Left ventricle myocardium inferior (tissue), 1 donor: Measurements from ENCODE around the gene GPC3. TPM values are rescaled to one million over a fixed set of nuclear protein-coding genes. Genes with fewer than 3 reads are reported as not detected.

Source experiments
- DNase-seq: peaks from one replicate; pipeline ENCODE4 v3.0.0-alpha.2; 2020
- H3K27ac ChIP-seq: fragments of 200-600 bp; replicated peaks from 2 replicates; pipeline ENCODE4 v1.8.0; 2021
- H3K27me3 ChIP-seq: fragments of 200-600 bp; 2 replicates; pipeline ENCODE4 v1.8.0; 2021; ENCODE audit warnings: low read depth
- H3K36me3 ChIP-seq: fragments of 200-600 bp; 2 replicates; pipeline ENCODE4 v1.8.0; 2021
- H3K4me1 ChIP-seq: fragments of 200-600 bp; 2 replicates; pipeline ENCODE4 v1.8.0; 2021
- H3K4me3 ChIP-seq: fragments of 200-600 bp; 2 replicates; pipeline ENCODE4 v1.8.0; 2021; ENCODE audit warnings: mild to moderate bottlenecking, moderate library complexity
- H3K9me3 ChIP-seq: fragments of 200-600 bp; replicated peaks from 2 replicates; pipeline ENCODE4 v1.8.0; 2021
- intact Hi-C: fragments of 100-400 bp; cut with micrococcal nuclease; formaldehyde crosslinking; loops from one replicate; pipeline ENCODE4 v1.11.0; 2022
- total RNA-seq: library from RNA; stranded (reverse); fragmentation: NEBNext Ultra II Directional; extraction: Animal tissue kit (Norgen Biotek cat#: 25700); gene quantifications from one replicate; pipeline ENCODE4 v1.2.1, GENCODE V29; 2021
- TF ChIP-seq, protein P1 (sequence below): fragments of 200-600 bp; IDR thresholded peaks from 2 replicates; pipeline ENCODE4 v1.8.0; 2021; ENCODE audit warnings: antibody characterized with exemption, mild to moderate bottlenecking, borderline replicate concordance
- donor health status: DM: no; HTN: yes; CAD: no; lungs with severe emphysema.

The GPC3 gene
- total RNA-seq, 1 donor from 2014 or later: 5.4 TPM

- H3K27ac ChIP-seq: no peak overlapping the region
- TF ChIP-seq, protein P1, sequence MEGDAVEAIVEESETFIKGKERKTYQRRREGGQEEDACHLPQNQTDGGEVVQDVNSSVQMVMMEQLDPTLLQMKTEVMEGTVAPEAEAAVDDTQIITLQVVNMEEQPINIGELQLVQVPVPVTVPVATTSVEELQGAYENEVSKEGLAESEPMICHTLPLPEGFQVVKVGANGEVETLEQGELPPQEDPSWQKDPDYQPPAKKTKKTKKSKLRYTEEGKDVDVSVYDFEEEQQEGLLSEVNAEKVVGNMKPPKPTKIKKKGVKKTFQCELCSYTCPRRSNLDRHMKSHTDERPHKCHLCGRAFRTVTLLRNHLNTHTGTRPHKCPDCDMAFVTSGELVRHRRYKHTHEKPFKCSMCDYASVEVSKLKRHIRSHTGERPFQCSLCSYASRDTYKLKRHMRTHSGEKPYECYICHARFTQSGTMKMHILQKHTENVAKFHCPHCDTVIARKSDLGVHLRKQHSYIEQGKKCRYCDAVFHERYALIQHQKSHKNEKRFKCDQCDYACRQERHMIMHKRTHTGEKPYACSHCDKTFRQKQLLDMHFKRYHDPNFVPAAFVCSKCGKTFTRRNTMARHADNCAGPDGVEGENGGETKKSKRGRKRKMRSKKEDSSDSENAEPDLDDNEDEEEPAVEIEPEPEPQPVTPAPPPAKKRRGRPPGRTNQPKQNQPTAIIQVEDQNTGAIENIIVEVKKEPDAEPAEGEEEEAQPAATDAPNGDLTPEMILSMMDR: no peak
- H3K36me3 ChIP-seq: no peaks in the 10 kb centered on the region
- no peaks in the 10 kb centered on the region for H3K4me1 ChIP-seq
- H3K27me3 ChIP-seq: no peaks in the 10 kb centered on the region
- intact Hi-C loops: no loop called here
- no peaks in the 10 kb centered on the region for H3K9me3 ChIP-seq
- DNase-seq: no peak
- no peak overlapping the region for H3K4me3 ChIP-seq
Observed at GRCh38 chrX:133681897-133682296, 303.5 kb downstream of the GPC3 start.

GRCh38 chrX:133681421-133681820 lies 304.0 kb downstream of the GPC3 start:
- H3K4me1 ChIP-seq: no peaks in the 10 kb centered on the region
- intact Hi-C loops: no loop called here
- H3K9me3 ChIP-seq: no peaks in the 10 kb centered on the region
- no peak for DNase-seq
- H3K4me3 ChIP-seq: no peak overlapping the region
- TF ChIP-seq, protein P1: no peak
- no peak overlapping the region for H3K27ac ChIP-seq
- H3K36me3 ChIP-seq: no peaks in the 10 kb centered on the region
- no peaks in the 10 kb centered on the region for H3K27me3 ChIP-seq

- TF ChIP-seq, protein P1: no peak
- H3K27me3 ChIP-seq: no peaks in the 10 kb centered on the region
- no peak overlapping the region for H3K4me3 ChIP-seq
- no peak for DNase-seq
- H3K36me3 ChIP-seq: no peaks in the 10 kb centered on the region
- intact Hi-C loops: loop anchor here (10.0 kb wide), 1 partner anchor 343 kb away; no protein-coding TSS in a partner anchor
- H3K4me1 ChIP-seq: no peaks in the 10 kb centered on the region
- H3K27ac ChIP-seq: no peak overlapping the region
- H3K9me3 ChIP-seq: no peaks in the 10 kb centered on the region
Observed at GRCh38 chrX:133677123-133678063, 308.0 kb downstream of the GPC3 start.

GRCh38 chrX:133676344-133677122 lies 308.9 kb downstream of the GPC3 start:
- intact Hi-C loops: loop anchor here (10.0 kb wide), 1 partner anchor 342 kb away; no protein-coding TSS in a partner anchor
- TF ChIP-seq, protein P1: no peak

DNA sequence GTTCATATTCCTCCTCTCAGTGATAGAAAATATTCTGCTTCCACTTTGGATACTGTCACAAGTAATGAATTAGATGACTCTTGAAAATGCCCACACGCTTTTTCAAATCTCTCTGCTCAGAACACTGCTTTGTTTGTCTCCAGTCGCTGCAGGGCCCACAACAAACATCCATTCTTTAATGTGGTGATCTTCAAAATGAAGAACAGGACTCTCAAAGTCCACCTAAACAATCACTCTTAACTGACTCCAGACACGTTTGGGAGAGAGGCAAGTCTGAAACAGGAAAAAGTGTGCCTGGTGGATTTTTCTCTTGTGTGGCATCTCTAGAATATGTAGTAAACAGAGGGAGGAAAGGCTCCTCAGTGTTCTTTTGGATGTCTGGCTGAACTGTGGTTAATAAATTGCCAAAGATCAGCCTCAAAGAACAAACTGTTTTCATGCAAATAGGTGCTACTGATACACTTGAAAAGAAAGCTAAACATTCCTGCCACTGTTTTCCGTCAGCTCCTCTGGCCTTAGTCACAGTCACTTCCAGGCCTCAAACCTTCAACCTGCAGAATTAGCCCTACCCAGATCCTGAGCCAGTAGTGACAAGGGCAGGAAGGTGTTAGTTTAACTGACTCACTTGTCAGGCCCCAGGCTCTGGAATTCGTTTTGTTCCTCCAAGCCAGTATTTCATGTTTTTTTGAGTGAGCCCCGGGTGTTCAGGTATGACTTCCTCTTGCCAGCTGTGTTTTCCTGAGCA lies 310.5 kb downstream of the GPC3 start:
- no peak for DNase-seq
- TF ChIP-seq, protein P1: no peak
- intact Hi-C loops: loop anchor here (10.0 kb wide), 1 partner anchor 340 kb away; no protein-coding TSS in a partner anchor
- H3K4me3 ChIP-seq: no peak overlapping the region
- H3K27me3 ChIP-seq: no peaks in the 10 kb centered on the region
- H3K27ac ChIP-seq: no peak overlapping the region
- H3K4me1 ChIP-seq: no peaks in the 10 kb centered on the region
- no peaks in the 10 kb centered on the region for H3K36me3 ChIP-seq
- H3K9me3 ChIP-seq: no peaks in the 10 kb centered on the region

More at GRCh38 chrX:133676344-133677122, 308.9 kb downstream of the GPC3 start:
- H3K27ac ChIP-seq: no peak overlapping the region
- no peak for DNase-seq
- H3K36me3 ChIP-seq: no peaks in the 10 kb centered on the region
- no peaks in the 10 kb centered on the region for H3K4me1 ChIP-seq
- H3K9me3 ChIP-seq: no peaks in the 10 kb centered on the region
- H3K4me3 ChIP-seq: no peak overlapping the region
- H3K27me3 ChIP-seq: no peaks in the 10 kb centered on the region
